GM12892 (cell line): ENCODE data around the gene ZFTA.

Experiments used
- POLR2A ChIP-seq: IDR thresholded peaks from 2 replicates; pipeline ENCODE4 v1.6.1; 2011; ENCODE audit warnings: low read depth, low read length, control low read depth
- POLR2AphosphoS5 ChIP-seq: IDR thresholded peaks from 2 replicates; pipeline ENCODE4 v1.6.1; 2011; ENCODE audit warnings: low read depth, low read length, control low read depth
- TAF1 ChIP-seq: IDR thresholded peaks from 2 replicates; pipeline ENCODE4 v1.6.1; 2011; ENCODE audit warnings: low read depth, mild to moderate bottlenecking, control low read depth, low read length, borderline replicate concordance

- no peak for TF ChIP-seq POLR2A
- TF ChIP-seq POLR2AphosphoS5 = no peak
- TF ChIP-seq TAF1 = no peak
Measured at GRCh38 chr11:63760487-63761079, 8.0 kb downstream of the ZFTA start.
